IMR-90 (cell line): ENCODE measurements around the gene SLC12A8. TPM values are rescaled to one million over a fixed set of nuclear protein-coding genes. Genes with fewer than 3 reads are reported as not detected.

Source experiments
- ATAC-seq: fragments of 200-7000 bp; cut with Tn5 transposase; 2 replicates; pipeline ENCODE4 v1.9.1; 2020; ENCODE audit warnings: low read depth, mild to moderate bottlenecking, moderate library complexity
- BruUV-seq: library from RNA; stranded (reverse); fragments of 400-500 nt; replicated peaks from 2 replicates; lab custom pipeline; 2021; lab: Mats Ljungman, UMichigan
- CTCF ChIA-PET: fragments of 300-600 bp; formaldehyde crosslinking; extraction: SDS; loops from one replicate; lab custom pipeline; 2021; ENCODE audit warnings: antibody characterized with exemption; lab: Yijun Ruan, JAX
- POLR2A ChIA-PET: fragments of 300-600 bp; sonication (Branson Sonifier 250); formaldehyde crosslinking; loops from one replicate; lab custom pipeline; 2022; ENCODE audit warnings: antibody characterized with exemption; ENCODE audit not compliant: unreplicated experiment; lab: Charles Lee
- DNase-seq: peaks from one replicate; pipeline ENCODE4 v3.0.0; 2013
- H2AFZ ChIP-seq: replicated peaks from 2 replicates; pipeline ENCODE3; 2013; ENCODE audit warnings: low read length, mild to moderate bottlenecking; ENCODE audit not compliant: poor library complexity
- H2AK5ac ChIP-seq: 2 replicates; pipeline ENCODE4 v1.6.1; 2013; ENCODE audit warnings: low read depth, low read length, inconsistent platforms
- H2AK9ac ChIP-seq: replicated peaks from 2 replicates; pipeline ENCODE3; 2013; ENCODE audit warnings: mild to moderate bottlenecking, low read depth, low read length, moderate library complexity; ENCODE audit not compliant: poor library complexity
- H2BK120ac ChIP-seq: 2 replicates; pipeline ENCODE4 v1.6.1; 2013; ENCODE audit warnings: low read depth, low read length, inconsistent platforms
- H2BK15ac ChIP-seq: 3 replicates; pipeline ENCODE4 v1.6.1; 2013; ENCODE audit warnings: low read depth, low read length, inconsistent platforms
- H2BK20ac ChIP-seq: 2 replicates; pipeline ENCODE4 v1.6.1; 2013; ENCODE audit warnings: low read depth, mild to moderate bottlenecking, inconsistent platforms, low read length, moderate library complexity
- H2BK5ac ChIP-seq: 2 replicates; pipeline ENCODE4 v1.6.1; 2013; ENCODE audit warnings: mild to moderate bottlenecking, low read depth, low read length, inconsistent platforms; ENCODE audit not compliant: poor library complexity, severe bottlenecking
- H3K14ac ChIP-seq: replicated peaks from 2 replicates; pipeline ENCODE4 v1.6.1; 2013; ENCODE audit warnings: low read depth, low read length, inconsistent platforms
- H3K18ac ChIP-seq: 2 replicates; pipeline ENCODE4 v1.6.1; 2013; ENCODE audit warnings: low read depth, low read length, control low read depth
- H3K23ac ChIP-seq: 2 replicates; pipeline ENCODE4 v1.6.1; 2013; ENCODE audit warnings: low read depth, low read length, inconsistent platforms
- H3K27ac ChIP-seq: 2 replicates; pipeline ENCODE4 v1.5.1; 2013; ENCODE audit warnings: mild to moderate bottlenecking, control low read depth, low read length; ENCODE audit not compliant: insufficient read depth
- H3K27me3 ChIP-seq: 2 replicates; pipeline ENCODE4 v1.6.1; 2013; ENCODE audit warnings: low read length; ENCODE audit not compliant: control insufficient read depth, insufficient read depth
- H3K36me3 ChIP-seq: 2 replicates; pipeline ENCODE4 v1.6.1; 2013; ENCODE audit warnings: low read length, mixed read lengths; ENCODE audit not compliant: control insufficient read depth, insufficient read depth
- H3K4ac ChIP-seq: 2 replicates; pipeline ENCODE4 v1.6.1; 2013; ENCODE audit warnings: low read depth, low read length, inconsistent platforms
- H3K4me1 ChIP-seq: 2 replicates; pipeline ENCODE4 v1.6.1; 2013; ENCODE audit warnings: low read length, mixed read lengths; ENCODE audit not compliant: control insufficient read depth, insufficient read depth
- H3K4me2 ChIP-seq: 2 replicates; pipeline ENCODE4 v1.6.1; 2013; ENCODE audit warnings: low read depth, mild to moderate bottlenecking, control low read depth, low read length, moderate library complexity
- H3K4me3 ChIP-seq: 2 replicates; pipeline ENCODE4 v1.5.1; 2013; ENCODE audit warnings: low read depth, mild to moderate bottlenecking, control low read depth, low read length, moderate library complexity; ENCODE audit not compliant: insufficient read depth
- H3K56ac ChIP-seq: 2 replicates; pipeline ENCODE4 v1.6.1; 2013; ENCODE audit warnings: low read length, inconsistent platforms; ENCODE audit not compliant: insufficient read depth; ENCODE audit errors: extremely low read depth
- H3K79me1 ChIP-seq, 2 experiments: 2 replicates each; pipeline ENCODE4 v1.6.1; 2013; ENCODE audit warnings: low read length in 2 of 2, inconsistent platforms in 1 of 2, low read depth in 1 of 2
- H3K9ac ChIP-seq: 2 replicates; pipeline ENCODE4 v1.6.1; 2013; ENCODE audit warnings: low read depth, low read length, control low read depth
- H3K9me1 ChIP-seq: 2 replicates; pipeline ENCODE4 v1.6.1; 2013; ENCODE audit warnings: low read length, inconsistent platforms; ENCODE audit not compliant: insufficient read depth
- H3K9me3 ChIP-seq: 2 replicates; pipeline ENCODE4 v1.6.1; 2013; ENCODE audit warnings: low read length; ENCODE audit not compliant: control insufficient read depth, insufficient read depth
- H4K20me1 ChIP-seq: 2 replicates; pipeline ENCODE4 v1.6.1; 2013; ENCODE audit warnings: low read length, inconsistent platforms; ENCODE audit not compliant: insufficient read depth
- H4K5ac ChIP-seq: 2 replicates; pipeline ENCODE4 v1.6.1; 2013; ENCODE audit warnings: mild to moderate bottlenecking, low read depth, low read length, control low read depth
- H4K8ac ChIP-seq, 2 experiments: 2 replicates each; pipeline ENCODE4 v1.6.1; 2013; ENCODE audit warnings: low read depth in 2 of 2, low read length in 2 of 2, control low read depth in 1 of 2, inconsistent platforms in 1 of 2
- H4K91ac ChIP-seq: 2 replicates; pipeline ENCODE4 v1.6.1; 2013; ENCODE audit warnings: low read depth, low read length, inconsistent platforms; ENCODE audit not compliant: insufficient read depth
- CEBPB ChIP-seq: IDR thresholded peaks from 2 replicates; pipeline ENCODE4 v1.6.1; 2012; ENCODE audit warnings: low read depth, low read length, improper control_type of control experiment
- CHD1 ChIP-seq: IDR thresholded peaks from 2 replicates; pipeline ENCODE4 v1.6.1; 2012; ENCODE audit warnings: low read depth, low read length, improper control_type of control experiment
- MAFK ChIP-seq: IDR thresholded peaks from 2 replicates; pipeline ENCODE4 v1.6.1; 2012; ENCODE audit warnings: low read depth, low read length, improper control_type of control experiment
- MAZ ChIP-seq: IDR thresholded peaks from 2 replicates; pipeline ENCODE4 v1.6.1; 2012; ENCODE audit warnings: low read depth, mild to moderate bottlenecking, low read length, improper control_type of control experiment, moderate library complexity, borderline replicate concordance
- MXI1 ChIP-seq: IDR thresholded peaks from 2 replicates; pipeline ENCODE4 v1.6.1; 2012; ENCODE audit warnings: low read depth, mild to moderate bottlenecking, low read length, moderate library complexity, borderline replicate concordance
- POLR2A ChIP-seq: IDR thresholded peaks from 2 replicates; pipeline ENCODE4 v1.6.1; 2012; ENCODE audit warnings: mild to moderate bottlenecking, low read depth, low read length
- RAD21 ChIP-seq: IDR thresholded peaks from 2 replicates; pipeline ENCODE4 v1.6.1; 2012; ENCODE audit warnings: low read length, improper control_type of control experiment
- RFX5 ChIP-seq: IDR thresholded peaks from 2 replicates; pipeline ENCODE4 v1.8.0; 2012; ENCODE audit warnings: low read depth, mild to moderate bottlenecking, low read length, moderate library complexity
- SMC3 ChIP-seq: fragments of 150-350 bp; IDR thresholded peaks from 2 replicates; pipeline ENCODE4 v1.6.1; 2016; ENCODE audit warnings: low read depth, mild to moderate bottlenecking, antibody characterized with exemption, low read length, moderate library complexity
- WGBS, 2 experiments: methylation state at CpG; one replicate each; pipeline versions ENCODE4 v1.1.5 to v1.1.7; 2013; ENCODE audit warnings: missing lambda C conversion rate in 2 of 2; ENCODE audit not compliant: insufficient read length in 1 of 2; ENCODE audit errors: extremely low coverage in 2 of 2; 5-methylcytosine and 5-hydroxymethylcytosine counted together
- dilution Hi-C: fragments of 300-500 bp; cut with HindIII; formaldehyde crosslinking; loops from one replicate; pipeline ENCODE4 v1.14.3; 2018; ENCODE audit warnings: low sequenced_read_pairs; ENCODE audit not compliant: unreplicated experiment
- in situ Hi-C: fragments of 300-500 bp; cut with MboI; formaldehyde crosslinking; loops from 3 replicates; pipeline ENCODE4 v1.14.3; 2019; ENCODE audit warnings: low sequenced_read_pairs, inconsistent platforms, mixed read lengths
- intact Hi-C: fragments of 100-400 bp; cut with micrococcal nuclease; formaldehyde crosslinking; loops from 2 replicates; pipeline ENCODE4 v1.10.0; 2022
- polyA plus RNA-seq, 3 experiments: library from polyadenylated mRNA; depleted of rRNA; stranded (reverse); fragments of >200 nt; gene quantifications; 2 replicates each; pipeline ENCODE4 v1.2.3, GENCODE V29; 2012; ENCODE audit warnings: low replicate concordance in 1 of 3
- total RNA-seq: library from RNA; depleted of rRNA; stranded (reverse); fragments of >200 nt; gene quantifications from 2 replicates; pipeline ENCODE4 v1.2.3, GENCODE V29; 2012
- TF ChIP-seq, protein P1 (sequence below): fragments of 150-350 bp; IDR thresholded peaks from 2 replicates; pipeline ENCODE4 v1.6.1; 2017; ENCODE audit warnings: mild to moderate bottlenecking, antibody characterized with exemption, low read length, low read depth

SLC12A8 gene
- total and polyA plus RNA-seq, 2 of the 4 experiments (the other 2 are of a cell fraction), result 2.2 to 4.3 TPM

DNA sequence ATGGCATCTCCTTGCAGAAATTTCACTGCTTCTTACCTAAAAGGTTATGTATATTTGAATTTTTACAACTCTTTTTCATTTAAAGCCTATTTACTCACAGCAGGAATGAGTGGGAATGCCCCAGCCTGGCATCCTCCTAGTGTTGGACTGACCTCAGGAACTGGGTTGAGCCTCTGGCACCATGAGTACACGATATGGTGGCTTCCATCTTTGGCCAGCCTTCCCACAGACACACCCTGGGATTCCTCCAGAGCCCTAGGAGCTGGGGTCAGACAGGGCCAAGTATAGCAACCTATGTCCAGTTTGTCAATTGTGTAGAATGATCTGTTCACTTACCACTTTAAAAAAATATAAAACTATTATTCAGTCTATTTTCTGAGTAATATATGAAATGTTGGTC, 99.6 kb downstream of the SLC12A8 start:
- Histone ChIP-seq H2AFZ (no peak overlapping the region), H3K27me3 (no peaks in the 10 kb centered on the region), H2BK120ac (peak overlapping the region; percentile 18; the same call in 1 of the 2 replicates), H3K4me1 (peaks cover 44% of the 10 kb centered on the region), H3K36me3 (no peaks in the 10 kb centered on the region), H3K56ac (no peak overlapping the region), H2AK5ac (peak overlapping the region; percentile 46; the same call in 1 of the 2 replicates), H3K9ac (no peak overlapping the region), H2BK20ac (0 out of 2 replicates have a peak overlapping the region, but pooled peaks have one; percentile 23), H3K14ac (0 out of 2 replicates have a peak overlapping the region, but pooled peaks have one; percentile 13), H3K9me3 (no peaks in the 10 kb centered on the region), H3K4me2 (no peak overlapping the region), H4K91ac (peak overlapping the region; percentile 13; the same call in 1 of the 2 replicates), H4K5ac (no peak overlapping the region), H3K79me1 (0 out of 4 replicates have a peak, but pooled peaks cover 0 to 2% of the 10 kb centered on the region in 2 experiments), H3K27ac (no peak overlapping the region), H3K9me1 (peaks cover 28% of the 10 kb centered on the region), H2BK15ac (peak overlapping the region; percentile 46; the same call in 1 of the 3 replicates), H4K20me1 (no peaks in the 10 kb centered on the region), H3K18ac (no peak overlapping the region), H2BK5ac (no peak overlapping the region), H4K8ac (no peak overlapping the region), H3K4me3 (no peak overlapping the region), H3K4ac (peak overlapping the region; percentile 48; the same call in 1 of the 2 replicates), H3K23ac (no peak overlapping the region), H2AK9ac (no peak overlapping the region)
- intact Hi-C loops (no loop called here), dilution Hi-C loops (no loop called here), in situ Hi-C loops (no loop called here)
- no CpG with 5 or more reads among the region's 1 CpG for WGBS, 2 experiments
- ChIA-PET POLR2A (no interaction called here), CTCF (no interaction called here)
- TF ChIP-seq RFX5 (no peak), MAZ (no peak), POLR2A (no peak), MAFK (no peak), CHD1 (no peak), RAD21 (no peak), SMC3 (no peak), CEBPB (no peak), MXI1 (no peak)
- TF ChIP-seq, protein P1, sequence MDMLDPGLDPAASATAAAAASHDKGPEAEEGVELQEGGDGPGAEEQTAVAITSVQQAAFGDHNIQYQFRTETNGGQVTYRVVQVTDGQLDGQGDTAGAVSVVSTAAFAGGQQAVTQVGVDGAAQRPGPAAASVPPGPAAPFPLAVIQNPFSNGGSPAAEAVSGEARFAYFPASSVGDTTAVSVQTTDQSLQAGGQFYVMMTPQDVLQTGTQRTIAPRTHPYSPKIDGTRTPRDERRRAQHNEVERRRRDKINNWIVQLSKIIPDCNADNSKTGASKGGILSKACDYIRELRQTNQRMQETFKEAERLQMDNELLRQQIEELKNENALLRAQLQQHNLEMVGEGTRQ, result no peak
- BruUV-seq, result no TSS peak
- no peak for ATAC-seq
- DNase-seq, result no peak
